Stimulated activated CD8-positive, alpha-beta memory T cell treated with anti-CD3 and anti-CD28 coated beads, Interleukin-4, amount 100 ng/mL, for 24 hours (primary cell): ENCODE data around the gene MAML3.
A peak's percentile ranks its signal among the peaks of the same experiment; 100 is the strongest.

Experiments
- DNase-seq: peaks from one replicate; pipeline ENCODE4 v3.0.0-alpha.2; 2020; ENCODE audit warnings: low read depth

MAML3 gene

DNA sequence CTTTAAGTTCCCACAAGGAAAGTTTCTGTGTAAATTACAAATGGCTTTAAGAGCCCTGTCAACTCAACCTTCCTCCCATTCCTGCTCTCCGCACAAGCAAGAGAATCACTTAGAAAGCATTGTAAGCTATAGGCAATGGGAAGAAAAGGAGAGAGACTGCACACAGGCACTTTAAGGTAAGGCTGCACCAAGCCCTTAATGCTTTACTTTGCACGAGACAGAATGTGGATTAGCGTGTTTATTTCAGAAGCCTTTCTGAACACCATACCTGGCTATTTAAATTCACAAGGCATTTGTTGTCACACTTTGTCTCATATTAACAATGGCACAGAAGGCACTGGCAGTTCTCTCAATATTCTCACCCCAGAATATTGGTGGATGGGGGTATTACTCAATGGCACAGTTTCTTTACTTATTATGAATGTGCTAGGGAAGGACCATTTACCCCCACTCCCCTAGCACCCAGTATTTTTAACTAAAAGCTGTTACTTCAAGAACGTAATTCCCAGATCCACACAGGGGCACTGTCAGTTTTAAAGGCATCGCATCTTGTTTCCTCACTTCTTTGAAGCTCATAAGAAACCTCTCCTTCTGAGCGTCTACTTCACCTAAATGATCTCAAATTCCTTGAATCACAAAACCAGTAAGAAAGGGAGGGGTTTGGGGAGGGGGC, 150.0 kb downstream of the MAML3 start:
- no peak for DNase-seq

DNA sequence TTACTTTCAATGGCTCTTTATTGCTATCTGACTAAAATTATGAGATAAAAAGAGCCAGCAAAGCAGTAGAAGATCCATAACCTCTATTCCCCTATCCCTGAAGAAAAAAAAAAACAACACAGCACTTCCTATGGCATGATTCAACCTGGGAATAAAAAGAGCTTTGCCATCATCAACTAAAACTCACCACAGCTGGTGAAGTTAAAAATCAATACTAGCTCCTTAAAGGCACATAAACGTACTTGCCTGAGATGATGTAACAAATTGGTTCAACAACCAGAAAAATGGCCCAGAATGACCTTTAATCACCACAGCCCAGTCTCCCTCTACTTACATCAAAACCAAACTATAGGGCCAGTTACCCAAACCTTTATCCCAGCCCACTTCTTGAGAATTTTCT, 153.8 kb downstream of the MAML3 start:
- DNase-seq = no peak

DNA sequence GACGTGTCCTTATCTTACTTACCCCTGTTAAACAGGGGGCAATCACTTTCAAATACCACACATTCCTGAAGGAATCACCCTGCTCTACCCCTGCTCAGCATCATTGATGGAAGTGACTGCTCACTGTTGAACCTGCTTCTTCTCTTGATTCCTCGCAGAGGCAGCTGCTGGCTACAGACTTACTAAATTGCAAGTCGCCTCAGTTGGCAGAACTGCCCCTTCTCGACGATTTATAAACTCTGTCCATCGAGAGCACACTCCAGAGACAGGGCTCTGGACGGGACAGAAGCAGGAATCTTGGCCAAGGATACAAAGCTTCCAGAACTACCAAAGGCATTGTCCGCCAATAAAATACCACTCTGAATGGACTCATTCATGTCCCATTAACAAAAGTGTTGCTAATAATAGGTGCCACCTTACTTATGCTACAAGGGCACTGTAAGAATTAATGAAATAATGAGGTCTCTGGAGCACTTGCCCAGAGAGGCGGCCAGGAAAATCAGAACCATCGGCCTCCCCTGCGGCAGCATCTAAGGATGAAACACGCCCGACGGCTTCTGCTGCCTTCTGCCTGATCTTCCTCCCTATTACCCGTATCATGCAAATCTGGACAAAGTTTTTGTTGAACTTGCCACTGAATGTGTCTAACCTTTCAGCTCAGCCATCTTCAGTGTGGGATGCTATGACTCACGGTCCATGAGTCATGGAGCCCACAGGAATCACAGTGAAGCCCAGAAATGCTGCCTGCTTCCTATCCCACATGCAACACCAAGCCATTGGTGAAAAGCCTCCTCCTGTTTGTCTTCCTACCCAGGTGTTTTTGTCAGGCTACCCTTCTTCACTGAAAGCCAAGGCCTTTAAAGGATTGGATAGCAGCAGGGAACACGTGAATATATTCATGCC, 164.9 kb downstream of the MAML3 start:
- peak; percentile 36 for DNase-seq

DNA sequence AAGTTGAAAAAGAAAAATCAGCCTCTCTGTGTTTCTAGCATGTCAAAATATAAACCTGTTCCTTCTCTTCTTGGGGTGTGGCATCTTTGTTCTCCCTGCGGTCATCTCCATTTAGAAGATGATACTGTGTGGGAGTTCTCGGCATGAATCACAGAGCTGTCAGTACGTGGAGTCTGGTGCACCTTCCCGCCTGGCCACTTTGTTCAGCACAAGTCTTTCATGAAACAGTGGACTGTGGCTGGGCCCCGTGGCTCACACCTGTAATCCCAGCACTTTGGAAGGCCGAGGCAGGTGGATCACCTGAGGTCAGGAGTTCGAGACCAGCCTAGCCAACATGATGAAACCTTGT, 166.5 kb downstream of the MAML3 start:
- DNase-seq = no peak

DNA sequence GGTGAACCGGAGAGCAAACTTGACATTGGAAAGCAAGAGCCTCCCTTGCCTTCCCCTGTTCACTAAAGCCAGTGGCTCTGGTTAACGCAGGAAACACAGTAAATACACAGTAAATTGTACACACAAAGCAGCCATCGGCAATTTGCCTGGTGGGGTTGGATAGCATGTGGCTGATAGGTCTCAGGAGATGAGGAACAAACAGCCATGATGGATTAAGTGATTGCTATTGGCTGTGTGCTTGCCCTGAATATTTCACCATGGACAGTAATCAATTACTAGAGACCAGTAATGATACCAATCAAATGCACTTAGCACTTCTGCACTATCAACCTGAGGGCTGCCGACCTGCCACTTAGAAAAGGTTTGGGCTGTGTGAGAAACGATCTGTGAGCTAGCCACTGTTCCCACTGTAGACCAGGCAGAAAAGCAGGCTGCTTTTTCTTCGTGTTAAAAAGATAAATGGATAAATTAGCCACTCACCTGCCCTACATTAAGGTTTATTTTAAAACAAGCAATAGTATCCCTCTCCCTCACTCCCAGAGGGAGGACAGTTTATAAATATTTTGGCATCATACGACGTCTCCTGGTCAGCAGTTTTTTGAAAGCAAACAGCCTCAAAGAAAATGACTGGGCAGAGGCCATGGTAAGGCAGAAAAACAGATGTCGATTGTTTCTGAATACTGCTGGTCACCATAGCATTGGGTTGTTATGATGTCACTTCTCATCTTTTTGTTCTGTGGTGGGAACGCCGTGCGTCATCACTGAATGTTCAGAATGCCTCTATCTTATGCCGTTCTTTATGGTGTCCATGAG, 167.1 kb downstream of the MAML3 start:
- DNase-seq = no peak

DNA sequence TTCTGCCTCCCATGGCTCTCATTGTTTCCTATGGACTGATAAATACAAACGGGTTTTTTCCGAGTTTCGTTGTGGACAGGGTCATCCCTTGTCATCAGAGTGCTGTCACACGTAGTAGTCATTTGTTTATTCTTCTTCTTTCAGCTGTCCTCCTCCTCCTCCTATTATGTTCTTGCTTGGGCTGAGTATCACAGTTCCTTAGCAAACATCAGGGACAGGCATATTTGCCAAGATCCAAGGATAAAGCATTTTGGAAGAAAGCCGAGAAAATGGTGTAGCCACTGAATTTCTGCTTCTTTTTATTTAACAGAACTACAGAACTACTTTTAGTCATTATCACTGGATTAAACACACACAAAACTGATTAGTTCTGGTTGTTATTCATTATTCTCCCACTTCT, 167.9 kb downstream of the MAML3 start:
- DNase-seq = no peak

GRCh38 chr4:139985401-139985800, 168.6 kb downstream of the MAML3 start:
- no peak for DNase-seq

DNA sequence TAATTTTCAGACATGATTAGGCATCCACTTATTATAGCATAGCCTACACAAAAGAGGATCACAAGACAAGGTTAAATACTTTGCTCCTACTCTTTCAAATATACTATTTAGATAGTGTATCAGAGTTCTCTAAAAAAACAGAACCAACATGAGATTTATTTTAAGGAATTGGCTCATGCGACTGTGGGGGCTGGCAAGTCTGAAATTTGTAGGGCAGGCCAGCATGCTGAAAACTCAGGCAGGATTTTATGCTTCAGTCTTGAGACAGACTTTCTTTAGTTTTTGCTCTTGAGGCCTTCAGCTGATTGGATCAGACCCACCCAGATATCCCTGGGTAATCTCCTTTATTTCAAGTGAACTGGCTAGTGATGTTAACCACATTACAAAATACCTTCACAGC, 169.5 kb downstream of the MAML3 start:
- no peak for DNase-seq

DNA sequence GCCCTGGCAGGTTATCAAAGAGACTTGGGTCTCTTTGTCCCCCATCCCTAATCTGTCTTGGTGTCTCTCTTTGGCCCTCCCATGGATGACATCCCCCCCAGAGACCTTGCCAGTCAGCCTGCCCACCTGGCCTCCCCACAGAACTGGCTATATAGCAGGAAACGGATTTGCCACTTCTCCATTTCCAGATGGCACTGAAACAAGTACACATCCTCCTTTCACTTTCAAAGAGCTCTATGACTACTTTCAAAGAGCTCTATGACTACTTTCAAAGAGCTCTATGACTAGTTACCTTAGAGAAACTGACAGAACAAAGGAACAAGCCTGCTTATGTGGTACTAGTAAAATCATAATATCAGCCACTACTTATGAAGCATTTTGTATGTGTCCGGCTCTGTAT, 175.3 kb downstream of the MAML3 start:
- DNase-seq = no peak

DNA sequence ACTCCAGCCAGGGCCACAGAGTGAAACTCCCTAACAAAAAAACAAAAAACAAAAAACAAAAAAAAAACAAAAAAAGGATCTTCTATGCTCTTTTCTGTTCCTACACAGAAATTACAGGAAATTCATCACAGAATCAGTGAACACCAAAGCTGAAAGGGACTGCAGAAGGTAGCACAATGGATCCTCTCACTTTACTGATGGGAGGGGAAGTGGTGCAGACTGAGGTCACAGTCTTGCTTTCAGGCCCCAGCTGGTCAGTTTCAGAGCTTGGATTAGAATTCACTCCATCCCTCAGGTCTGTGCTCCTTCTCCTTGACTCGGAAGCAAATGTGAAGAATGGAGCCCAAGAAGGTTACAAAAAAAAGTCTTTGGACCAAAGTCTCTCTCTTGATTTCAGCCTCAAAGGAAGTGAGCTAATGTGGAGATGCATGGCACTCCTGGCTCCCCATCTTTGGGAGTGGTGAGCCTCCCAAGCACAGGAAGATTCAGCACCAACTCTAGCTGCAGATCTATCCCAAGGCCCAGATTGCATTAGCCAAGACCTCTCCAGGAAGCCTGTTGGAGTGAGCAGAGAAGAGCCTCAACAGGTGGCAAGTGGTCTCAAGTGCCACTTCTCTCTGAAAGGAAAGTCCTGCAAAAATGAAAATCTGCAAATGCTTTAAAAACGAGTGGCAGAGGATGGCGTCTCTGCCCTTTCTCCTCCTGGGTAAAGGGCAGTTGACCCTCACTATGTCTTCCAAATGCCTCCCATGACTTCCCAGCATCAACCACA, 176.0 kb downstream of the MAML3 start:
- DNase-seq = no peak

- no peak for DNase-seq
Observed at GRCh38 chr4:139975830-139976272, 178.1 kb downstream of the MAML3 start.

GRCh38 chr4:139973616-139974015, 180.4 kb downstream of the MAML3 start:
- DNase-seq = no peak

DNA sequence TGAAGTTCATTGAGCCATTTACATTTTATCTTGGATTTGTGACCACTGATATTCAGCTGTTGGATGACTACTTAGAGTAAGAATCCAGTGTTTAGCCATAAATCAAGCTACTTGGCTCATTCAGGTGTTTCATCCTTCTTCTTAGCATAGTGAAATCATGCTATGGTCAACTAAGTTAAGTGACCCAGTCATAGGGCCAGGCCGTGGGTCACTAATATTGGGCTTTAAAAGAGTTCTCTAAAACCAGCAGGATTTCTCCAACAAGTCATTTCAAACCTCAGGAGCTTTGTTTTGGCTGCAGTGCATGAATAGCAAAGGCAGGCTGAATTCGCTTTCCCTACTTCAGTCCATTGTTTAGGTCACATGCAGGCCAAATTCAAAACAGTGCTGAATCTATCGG, 181.0 kb downstream of the MAML3 start:
- no peak for DNase-seq

GRCh38 chr4:139972305-139972704, 181.7 kb downstream of the MAML3 start:
- DNase-seq = no peak

- no peak for DNase-seq
Observed at GRCh38 chr4:139971111-139971510, 182.9 kb downstream of the MAML3 start.

GRCh38 chr4:139969635-139970266, 184.2 kb downstream of the MAML3 start:
- no peak for DNase-seq

DNA sequence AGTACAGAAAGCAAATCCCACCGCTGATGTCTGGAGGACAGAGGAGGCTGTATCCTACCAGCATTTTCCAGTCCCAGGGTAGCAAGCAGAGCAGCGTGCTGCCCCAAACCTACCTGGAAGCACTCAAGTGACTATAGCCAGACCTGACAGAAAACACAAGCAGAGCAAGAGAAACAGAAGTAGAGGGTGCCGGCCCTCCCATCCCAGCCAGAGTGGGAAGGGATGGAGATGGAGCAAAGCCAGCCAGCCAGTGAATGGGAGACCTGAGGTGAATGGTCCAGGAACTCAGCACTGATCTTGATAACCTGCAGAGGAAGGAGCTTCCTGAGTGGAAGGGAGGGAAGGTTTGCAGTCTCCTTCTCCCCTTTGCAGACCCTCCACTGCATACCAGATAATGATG, 185.2 kb downstream of the MAML3 start:
- DNase-seq = no peak

DNA sequence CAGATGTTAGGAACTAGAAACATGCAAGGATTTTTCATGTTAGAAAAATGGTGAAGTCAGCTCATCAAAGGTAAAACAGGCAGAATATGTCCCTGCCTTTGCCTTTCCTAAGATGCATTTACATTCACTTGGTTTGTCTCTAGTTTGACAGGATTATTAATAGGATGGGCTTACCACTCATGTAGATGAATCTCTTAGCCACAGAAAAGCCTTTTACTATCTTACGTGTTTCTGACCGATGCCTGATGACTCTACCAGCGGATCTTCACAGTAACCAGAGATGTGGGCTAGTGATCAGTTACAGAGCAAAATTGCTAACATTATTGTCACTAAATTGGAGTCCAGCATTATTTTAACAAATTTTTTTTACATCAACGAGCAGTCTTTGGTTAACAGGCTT, 187.6 kb downstream of the MAML3 start:
- DNase-seq = no peak

DNA sequence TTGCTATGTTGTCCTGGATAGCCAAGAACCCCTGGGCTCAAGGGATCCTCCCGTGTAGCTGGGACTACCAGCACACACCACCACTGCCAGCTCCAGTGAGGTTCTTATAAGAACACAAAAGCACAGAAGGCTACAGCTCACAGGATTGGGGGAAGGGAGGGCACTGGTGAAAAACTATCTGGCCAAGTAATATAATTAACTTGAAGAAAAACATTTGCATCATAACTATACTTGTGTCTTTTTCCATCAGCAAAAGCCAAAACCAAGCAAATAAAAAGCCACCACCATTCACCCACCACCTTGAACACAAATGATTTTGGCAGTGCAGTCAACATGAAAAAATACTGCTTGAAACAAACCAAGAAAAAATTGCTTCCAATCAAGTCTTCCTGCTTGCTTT, 188.2 kb downstream of the MAML3 start:
- no peak for DNase-seq

DNA sequence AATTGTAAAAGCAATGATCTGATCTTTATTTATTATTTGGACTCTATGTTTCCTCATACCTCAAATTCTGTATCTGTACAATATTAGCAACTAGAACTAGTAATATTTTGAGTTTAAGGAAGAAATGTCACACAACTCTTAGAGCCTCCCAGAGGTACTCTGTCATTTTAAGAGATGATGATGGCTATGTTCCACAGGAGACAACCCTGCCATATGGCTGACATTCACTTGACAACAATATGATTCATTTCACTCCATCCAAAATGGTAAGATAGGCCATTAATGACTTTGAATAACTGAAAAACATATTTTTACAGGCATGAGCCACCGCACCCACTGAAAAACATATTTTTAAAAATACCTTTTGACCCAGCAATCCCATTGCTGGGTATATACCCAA, 190.3 kb downstream of the MAML3 start:
- DNase-seq = no peak

- DNase-seq = no peak
Observed at GRCh38 chr4:139962130-139962684, 191.8 kb downstream of the MAML3 start.
